NCI-H748 (cell line): ENCODE data around the gene LMTK2.
"Not testable (repeated sequence)": the region's sequence is repeated elsewhere in the genome, so short reads cannot be mapped to it uniquely, and the experiment has no call there.

Experiments used
- DNase-seq: peaks from one replicate; lab custom pipeline; 2025; ENCODE audit not compliant: unreplicated experiment; lab: John Stamatoyannopoulos, UW

The LMTK2 gene

DNA sequence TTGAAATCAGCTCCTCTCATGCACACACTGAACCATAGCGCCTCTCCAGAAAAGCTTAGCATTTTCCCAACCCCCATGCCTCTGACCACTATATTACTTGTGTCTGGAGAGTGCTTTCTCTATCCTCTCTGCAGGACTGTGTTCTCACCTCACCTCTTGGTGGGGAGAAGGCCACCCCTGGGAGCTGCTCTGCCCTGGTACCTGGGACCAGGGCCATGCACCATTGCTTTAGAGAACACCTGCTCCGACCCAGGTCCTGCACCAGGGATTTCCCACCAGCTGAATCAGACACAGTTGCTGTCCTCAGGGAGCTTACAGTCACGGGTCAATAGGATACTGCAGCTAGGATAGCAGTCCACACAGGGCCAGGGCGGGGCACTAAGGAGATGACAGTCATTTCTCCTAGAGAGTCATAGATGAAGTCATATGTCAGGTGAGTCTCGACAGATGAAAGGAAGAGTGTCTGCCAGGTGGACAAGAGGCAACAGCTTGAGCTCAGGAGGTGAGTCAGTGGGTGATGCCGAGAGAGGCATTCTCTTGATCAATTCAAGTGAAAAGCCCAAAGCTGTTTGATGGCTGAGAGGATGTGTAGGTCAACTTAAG is 619 bp upstream of the LMTK2 start:
- DNase-seq: peak; percentile 38

DNA sequence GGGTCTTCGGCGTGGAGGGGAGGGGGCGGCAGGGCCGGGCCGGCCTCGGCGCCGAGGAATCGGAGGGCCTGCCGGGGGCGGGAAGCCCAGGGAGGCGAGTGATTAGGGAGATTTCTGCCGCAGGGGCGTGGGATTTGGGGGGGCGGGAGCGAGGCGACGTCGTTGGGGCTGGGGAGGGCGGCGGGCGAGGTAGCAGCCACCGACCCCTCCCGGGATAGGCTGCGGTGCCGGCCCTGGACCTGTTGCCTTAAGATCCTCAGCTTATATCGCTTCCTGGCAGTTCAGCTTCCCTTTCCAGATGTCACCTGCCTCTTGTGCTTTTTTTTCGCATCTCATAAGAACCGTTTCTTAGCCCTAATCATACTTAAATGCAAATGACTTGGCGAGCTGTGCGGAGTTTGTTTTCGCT is 655 bp downstream of the LMTK2 start:
- peak; percentile 48 for DNase-seq

DNA sequence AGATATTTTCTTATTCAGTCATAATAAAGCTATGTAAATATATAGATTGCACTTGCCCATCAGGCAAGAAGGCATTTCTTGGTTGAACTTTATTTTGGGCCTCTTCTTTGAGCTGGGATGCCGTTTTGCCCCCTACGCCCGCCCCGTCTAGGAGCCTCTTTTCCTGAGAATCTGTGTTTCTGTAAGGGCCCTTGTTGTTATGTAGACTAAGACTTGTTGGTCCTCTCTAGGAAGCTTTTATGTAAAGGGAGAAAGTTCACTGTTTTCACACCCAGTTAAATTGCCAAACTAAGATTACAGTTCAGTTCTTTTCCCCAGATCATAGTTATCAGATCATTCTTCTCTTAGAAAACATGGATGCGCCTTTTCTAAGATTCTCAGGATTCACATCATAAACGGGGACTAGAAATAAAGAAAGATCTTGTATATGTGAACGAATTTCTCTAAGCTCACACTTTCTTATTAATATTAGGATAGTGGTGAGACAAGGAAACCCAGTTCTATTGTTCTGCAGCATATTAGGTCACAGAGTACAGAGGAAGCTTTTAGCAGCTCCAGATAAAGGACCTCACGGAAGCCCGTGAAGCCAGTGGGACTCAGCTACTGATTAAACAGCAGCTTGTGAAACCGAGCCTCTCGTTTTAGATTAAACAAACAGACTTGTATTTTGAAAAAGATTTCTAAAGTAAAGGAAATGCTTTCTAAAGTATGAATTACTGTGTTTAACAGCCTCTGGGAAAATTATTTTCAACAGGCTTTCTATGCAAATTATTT is 3.8 kb downstream of the LMTK2 start:
- DNase-seq: peak; percentile 17

DNA sequence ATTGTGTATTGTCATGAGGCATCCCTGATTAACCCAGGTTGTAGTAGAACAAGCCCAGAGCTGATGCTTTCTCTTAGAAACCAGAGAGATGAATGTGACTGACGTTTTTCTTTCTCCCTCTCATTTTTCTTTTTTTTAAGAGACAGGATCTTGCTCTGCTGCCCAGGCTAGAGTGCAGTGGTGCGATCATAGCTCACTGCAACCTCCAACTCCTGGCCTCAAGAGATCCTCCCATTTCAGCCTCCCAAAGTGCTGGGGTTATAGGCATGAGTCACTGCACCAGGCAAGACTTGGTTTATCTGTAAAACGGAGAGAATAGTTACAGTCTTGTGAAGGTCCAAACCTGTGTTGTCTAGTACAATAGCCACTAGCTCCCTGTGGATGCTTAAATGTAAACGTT is 5.4 kb downstream of the LMTK2 start:
- no peak for DNase-seq

DNA sequence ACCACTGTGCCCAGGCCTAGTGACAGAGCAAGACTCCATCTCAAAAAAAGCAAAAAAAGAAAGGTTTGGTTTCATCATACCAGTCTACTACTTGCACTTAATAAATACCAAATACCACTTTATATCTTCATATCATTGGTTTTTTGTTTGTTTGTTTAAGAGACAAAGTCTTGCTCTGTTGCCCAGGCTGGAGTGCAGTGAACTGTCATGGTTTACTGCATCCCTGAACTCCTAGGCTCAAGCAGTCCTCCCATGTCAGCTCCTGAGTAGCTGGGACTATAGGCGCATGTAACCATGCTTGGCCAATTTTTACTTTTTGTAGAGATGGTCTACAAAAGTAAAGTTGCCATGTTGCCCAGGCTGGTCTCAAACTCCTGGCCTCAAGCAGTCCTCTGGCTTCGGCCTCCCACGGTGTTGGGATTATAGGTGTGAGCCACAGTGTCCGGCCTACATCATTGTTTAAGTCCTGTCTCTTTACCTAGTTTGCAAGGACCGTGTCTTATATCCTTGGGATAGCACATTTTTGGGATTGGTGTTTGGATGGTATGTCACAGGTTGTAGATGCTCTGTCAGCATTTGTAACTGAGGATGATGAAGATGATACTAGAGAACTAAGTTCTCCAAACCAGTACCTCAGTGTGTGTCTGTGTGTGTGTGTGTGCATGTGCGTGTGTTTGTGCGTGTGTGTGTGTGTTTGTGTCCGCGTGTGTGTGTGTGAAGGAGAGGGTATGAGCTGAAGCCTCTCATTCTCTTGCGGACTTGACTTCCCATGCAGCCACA is 9.3 kb downstream of the LMTK2 start:
- no peak for DNase-seq

DNA sequence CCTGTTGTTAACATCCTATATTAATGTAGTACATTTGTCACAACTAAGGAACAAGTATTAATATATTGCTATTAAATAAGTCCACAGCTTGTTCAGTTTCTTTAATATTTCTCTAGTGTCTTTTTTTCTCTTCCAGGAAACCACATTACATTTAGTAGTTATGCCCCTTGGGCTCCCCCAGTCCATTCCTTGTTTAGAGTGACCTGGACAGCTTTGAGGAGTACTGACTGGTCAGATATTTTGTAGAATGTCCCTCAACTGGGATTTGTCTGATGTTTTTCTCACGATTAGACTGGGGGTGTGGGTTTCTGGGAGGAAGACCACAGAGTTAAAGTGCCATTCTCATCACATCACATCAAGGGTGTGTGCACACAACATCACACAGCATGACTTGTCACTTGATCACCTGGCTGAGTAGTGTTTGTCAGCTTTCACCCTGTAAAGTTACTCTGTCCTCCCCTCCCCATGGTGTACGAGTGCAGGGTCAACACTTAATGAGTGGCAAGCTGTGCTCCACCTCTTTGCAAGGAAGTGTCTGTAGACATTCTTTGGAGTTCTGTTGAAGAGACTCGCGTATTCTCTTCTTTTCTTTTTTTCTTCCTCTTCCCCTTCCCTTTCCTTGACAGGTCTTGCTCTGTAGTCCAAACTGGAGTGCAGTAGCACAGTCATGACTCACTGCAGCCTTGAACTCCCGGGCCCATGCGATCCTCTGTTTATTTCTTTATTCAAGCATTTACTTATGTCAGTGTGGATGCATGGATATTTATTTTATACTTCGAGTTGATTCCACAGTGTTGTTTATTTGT is 10.2 kb downstream of the LMTK2 start:
- no peak for DNase-seq

DNA sequence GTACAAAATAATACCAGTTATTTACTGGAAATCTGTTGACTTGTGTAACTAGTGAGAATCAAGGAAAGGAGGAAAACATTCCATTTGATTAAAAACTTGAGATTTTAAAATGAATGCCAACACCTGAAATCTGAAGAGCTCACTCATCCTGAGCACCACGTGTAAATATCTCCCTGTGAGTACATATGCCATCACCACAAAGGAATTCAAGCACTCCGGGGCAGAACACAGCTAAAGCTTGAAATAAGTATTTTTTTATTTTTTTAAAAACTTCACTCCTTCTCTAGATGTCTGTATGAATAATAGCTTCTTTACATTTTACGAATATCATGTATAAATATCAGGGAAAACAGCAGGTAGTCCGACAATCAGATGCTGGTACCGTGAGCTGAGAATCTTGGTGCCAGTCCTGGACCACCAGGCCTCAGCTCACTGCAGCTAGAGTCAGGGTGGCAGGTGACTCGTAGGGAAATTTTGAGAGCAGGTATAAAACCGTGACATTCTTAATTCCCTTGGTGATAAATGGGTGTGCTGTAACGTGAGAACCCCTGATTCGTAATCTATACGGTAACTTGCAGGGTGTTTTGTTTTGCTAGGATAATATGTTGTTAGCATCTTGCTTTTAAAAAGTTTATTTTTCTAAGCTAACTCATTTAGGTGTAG is 12.7 kb downstream of the LMTK2 start:
- peak; percentile 12 for DNase-seq

DNA sequence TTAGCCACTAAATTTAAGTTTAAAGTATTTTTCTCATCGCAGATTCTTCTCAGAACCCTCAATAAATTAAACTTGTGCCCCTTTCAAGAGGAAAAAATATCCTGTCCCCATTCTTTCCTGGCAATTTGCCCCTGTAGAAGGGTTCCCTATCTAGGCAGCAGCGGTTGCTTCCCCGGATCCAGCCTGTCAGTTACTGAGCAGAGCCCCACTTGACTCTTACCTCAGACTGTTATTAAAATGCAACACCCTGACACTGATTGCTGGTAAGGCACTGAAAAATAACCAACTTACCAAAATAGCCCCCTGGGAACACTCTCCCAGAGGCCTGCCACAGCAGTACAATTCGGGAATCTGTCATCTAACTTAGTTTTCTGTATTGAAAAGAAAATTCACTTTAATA is 13.9 kb downstream of the LMTK2 start:
- no peak for DNase-seq

DNA sequence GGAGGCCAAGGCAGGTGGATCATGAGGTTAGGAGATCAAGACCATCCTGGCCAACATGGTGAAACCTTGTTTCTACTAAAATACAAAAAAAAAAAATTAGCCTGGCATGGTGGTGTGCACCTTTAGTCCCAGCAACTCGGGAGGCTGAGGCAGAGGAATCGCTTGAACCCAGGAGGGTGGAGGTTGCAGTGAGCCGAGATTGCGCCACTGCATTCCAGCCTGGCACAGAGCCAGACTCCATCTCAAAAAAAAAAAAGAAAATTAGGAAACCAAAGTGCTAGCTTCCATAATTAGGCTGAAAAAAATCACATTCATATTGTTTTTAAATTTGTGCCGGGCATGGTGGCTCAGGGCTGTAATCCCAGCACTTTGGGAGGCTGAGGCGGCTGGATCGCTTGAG is 14.7 kb downstream of the LMTK2 start:
- not testable (repeated sequence) for DNase-seq

DNA sequence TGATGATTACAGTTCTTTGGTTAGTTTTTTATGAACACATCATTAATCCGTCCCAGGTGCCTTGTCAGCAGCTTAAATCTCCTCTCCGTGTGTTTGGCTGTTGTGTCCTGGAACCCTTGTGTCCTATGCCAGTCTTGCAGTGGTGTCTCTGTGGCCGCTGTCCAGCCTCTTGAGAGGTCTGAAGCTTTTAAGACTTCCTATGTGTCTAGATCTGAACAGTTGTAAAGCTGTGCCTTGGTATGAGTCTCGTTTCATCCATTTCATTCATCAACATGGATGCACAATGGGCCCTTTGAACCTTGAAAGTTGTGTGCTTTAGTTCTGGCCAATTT is 16.7 kb downstream of the LMTK2 start:
- no peak for DNase-seq

DNA sequence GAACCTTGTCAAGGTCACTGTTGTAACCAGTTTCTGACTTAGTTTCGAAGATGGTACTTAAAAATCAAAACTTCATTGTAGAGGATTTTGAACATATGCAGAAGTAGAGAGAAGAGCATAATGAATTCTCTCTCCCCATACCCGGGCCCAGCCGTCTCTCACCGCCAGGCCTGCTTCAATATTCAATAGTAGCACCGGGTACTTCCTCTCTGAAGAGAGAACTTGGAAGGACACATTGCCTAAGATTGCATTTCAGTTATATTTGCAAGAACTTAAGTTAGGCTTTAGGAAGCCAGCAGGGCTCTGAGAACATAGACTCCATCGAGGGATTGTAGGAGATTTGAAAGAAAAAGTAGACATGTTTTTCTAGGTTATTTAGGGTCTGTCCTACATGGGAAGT is 19.1 kb downstream of the LMTK2 start:
- DNase-seq: no peak

DNA sequence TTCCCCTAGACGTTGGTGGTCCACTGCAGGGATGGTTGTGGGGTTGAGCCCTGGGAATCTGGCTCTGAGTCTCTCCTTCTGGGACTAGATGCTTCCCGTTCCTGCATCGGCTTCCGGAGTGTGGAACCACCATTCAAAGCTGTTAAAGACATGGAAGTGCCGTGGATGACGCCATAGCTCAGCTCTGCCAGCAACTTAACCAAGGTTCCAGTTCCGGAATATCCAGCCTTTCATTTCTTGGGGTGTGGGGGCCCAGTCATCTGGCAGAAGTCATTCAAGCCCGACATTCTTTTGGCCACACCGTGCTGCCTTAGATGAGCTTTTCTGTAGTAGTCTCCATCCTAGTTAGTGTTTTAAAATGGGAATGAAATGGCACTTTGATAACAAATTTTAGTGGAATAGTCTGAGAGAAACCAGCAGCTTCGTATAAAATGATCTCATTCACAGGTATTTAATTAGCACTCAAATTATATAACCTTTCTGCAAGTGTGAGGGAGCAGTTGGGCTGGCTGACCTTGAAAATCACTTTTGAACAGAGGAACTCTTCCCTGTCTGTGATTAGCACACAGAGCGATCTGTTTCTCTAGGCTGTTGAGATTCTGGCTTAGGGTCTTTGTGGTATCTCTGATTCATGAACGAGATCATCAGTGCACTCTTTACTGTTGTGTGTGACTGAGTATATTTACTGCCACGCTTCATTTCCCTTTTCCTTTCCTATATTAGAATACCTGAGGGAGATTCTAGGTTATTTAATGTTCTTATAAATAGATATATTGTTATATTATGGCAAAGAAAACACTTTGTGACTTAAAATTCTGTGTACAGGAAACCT is 19.9 kb downstream of the LMTK2 start:
- DNase-seq: no peak

DNA sequence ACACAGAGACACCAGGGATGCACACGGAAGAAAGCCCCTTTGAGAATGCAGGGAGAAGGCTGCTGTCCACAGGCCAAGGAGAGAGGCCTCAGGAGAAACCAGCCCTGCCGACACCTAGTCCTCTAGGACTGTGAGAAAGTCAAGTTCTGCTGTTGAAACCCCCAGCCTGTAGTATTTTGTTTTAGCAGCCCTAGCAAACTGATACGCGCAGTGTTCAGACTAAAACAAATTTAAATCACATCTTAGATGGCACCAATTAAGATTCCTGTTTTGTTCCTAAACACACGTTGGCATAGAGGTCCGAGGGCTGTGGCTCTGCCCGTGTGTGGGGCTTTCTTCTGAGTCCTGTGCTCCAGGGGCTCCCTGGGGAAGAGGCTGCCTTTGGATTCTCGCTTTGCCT is 21.7 kb downstream of the LMTK2 start:
- DNase-seq: no peak

DNA sequence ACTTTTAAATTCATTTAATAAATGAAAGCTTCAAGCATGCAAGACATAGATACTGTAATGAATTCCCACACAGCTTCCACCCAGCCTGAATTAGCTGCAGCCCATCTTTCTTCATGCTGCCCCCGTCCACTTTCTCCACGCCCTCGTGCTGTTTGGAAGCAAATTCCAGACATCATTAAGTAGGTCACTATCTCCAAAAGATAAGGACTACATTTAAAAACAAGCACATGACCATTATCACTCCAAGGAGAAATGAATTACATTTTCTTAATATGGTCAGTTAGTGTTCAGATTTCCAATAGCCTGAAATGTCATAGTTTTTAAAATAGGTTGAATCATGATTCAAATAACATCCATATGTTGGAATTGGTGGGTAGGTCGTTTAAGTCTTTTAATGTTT is 24.3 kb downstream of the LMTK2 start:
- no peak for DNase-seq

DNA sequence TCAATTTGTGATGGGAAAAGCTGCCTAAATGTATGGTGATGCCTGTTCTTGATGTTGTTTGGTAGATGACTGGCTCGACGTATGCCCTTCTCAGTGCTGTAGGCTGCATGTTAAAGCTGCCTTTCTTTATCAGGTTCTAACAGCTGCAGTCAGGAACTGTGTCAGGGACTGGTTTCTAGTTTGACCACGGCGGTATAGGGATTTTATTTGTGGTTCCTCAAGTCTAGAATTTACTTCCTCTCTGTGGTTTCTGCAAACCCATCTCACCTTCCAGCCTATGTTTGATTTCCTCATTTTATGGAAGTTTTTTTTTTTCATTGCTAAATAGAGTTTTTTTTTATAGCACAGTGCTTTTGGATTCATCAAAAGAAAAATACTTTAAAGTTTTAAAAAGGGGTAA is 26.5 kb downstream of the LMTK2 start:
- DNase-seq: no peak

DNA sequence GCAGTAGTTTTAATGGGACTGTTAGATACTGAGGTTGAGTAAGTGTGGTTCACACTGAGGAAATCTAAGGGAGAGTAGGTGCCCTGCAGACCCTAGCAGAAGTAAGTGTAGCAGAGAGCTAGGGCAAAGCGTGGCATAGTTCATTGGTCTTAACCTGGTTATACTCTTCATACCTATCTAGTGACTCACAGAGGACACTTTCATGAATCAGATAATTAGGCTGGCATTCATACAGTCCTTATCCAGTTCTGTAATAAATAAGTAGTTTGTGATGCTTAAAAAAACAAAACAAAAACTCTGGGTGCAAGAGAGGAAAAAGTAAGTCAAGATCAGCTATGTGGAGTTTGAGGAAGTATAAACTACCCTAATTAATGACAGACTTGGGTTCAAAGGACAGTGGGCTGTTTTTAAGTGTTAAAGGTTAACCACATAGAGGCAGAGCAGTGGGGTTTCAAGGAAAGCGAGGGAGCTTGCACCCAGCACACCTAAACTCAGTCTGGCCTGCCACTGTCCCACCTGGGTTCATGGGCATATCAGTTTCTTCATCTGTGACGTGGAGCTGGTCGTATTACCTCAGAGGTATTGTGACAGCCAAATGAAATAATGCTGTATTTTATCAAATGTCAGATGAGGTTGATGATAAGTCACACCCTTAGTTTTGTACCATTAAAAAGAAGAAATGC is 27.1 kb downstream of the LMTK2 start:
- no peak for DNase-seq

DNA sequence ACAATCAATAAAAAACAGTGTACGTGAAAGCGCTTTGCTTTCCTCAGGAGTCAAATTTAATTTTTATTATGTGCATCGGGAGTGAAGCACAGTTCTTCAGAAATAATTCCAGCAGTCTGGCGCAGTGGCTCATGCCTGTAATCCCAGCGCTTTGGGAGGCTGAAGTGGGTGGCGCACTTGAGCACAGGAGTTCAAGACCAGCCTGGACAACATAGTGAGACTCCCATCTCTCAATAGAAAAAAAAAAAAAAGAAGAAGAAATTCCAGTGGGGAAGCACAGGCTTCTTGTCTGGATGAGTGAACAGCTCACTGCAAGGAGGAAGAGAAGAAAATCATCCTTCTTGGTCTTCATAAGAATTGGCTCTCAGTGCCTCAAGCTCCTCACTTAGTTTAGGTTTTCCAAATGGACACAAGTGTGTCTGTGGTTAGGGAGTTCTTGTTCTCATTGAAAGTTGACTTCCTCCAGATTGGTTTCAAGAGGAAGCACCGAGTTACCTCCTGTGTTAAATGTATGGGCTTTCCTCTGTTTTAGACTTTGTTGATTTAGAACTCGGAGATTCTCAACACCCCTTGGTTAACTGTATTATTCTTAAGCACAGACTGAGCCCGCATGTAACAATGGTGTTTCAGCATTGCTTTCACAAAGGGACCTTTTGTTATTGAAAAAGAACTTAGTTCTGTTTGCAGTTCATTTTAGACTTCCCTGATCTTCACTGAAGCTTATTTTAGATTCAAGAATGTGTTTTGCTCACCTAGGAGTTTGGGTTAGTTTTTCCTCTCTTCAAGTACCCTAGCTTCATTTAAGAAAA is 28.0 kb downstream of the LMTK2 start:
- DNase-seq: no peak

DNA sequence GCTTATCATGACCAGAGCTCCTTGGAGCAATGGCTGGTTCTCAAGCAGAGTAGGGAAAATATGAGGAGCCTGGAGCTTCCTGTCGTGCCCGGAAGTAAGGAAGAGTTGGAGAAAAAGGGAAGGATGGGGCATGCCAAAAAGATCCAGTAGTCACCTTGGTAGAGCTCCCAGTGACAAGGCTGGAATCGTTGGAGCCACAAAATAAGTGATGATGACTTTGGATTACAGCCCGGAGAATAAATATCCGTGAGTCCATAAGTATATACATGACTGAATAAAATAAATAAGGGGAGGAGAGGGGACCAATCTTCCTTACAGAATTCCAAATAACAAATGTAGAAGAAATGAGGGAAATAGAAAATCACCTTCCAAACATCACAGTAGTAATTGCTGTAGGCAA is 29.3 kb downstream of the LMTK2 start:
- no peak for DNase-seq

DNA sequence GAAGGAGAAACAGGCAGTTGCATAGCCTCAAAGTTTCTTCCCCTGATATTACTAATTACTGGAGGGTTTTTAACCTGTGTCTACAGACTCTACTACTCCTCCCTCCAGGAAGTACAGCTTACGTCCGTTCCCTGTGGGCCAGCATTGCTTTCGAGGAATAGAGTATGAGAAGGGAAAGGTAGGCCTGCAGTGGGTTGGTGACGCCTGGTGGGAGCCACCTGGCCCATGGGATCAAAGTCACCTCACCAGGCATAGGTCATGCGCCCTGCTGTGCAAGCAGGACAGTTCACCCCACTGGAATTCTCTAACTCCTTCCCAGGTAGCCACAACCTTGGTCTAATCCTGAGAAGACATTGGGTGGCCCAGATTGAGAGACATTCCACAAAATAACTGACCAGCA is 29.8 kb downstream of the LMTK2 start:
- DNase-seq: no peak
